HG03045 (cell line): ENCODE data around the gene TUBB4B.
"Not testable (repeated sequence)": the region's sequence is repeated elsewhere in the genome, so short reads cannot be mapped to it uniquely, and the experiment has no call there.

Experiments
- ATAC-seq: cut with Tn5 transposase; IDR thresholded peaks from one replicate; pipeline ENCODE4 v1.9.1; 2021; ENCODE audit warnings: mild to moderate bottlenecking, moderate library complexity; ENCODE audit not compliant: unreplicated experiment

The TUBB4B gene

DNA sequence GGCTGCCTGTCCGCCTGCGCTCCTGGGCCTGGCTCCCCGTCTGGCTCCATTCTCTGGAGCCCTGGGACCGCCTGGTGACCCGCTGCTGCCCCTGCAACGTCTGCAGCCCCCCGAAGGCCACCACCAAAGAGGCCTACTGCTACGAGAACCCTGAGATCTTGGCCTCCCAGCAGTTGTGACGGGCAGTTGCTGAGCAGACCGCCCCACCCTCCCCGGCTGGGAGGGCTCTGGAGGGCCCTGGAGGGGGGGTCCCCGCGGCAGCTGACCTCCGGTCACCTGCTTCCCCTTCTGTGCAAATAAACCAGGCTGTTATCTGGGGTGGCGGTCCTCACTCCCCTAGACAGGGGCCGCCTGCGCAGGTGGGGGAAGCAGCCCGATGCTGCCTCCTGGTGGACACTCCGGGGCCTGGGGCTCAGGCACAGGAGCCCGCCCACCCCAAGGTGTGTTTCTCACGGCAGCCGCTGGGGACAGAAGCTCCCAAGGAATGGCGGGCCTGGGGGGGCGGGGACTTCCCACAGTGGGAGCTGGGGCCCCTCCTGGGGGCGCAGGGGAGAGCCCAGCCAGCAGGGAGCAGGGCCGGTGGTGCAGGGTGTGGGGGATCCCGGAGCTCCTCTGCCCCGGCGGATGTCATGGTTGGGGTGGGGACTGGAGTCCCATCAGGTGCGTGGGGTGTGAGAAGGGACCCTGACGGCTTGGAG, 4.7 kb upstream of the TUBB4B start:
- ATAC-seq, result no peak

DNA sequence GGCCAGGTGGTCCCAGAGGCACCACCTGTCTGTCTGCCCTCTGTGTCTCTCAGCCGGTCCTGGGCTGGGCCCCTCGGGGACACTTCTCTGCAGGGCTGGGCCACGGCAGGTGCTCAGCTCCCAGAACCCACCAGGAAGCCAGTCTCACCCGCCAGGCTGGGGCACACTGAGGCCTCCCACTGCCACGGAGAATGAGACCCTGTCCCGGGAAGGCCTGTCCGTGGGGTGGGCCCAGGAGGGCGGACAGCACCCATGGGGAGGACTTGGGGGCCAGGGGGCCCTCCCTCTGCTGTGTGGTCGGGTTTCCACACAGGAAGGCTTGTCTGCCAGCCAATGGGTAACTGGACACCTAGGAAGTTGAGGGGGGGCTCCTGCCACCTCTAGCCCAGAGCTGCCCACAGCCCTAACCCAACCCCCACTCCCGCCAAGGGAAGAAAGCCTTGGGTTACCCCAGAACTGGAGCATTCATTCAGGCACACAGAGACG, 4.1 kb upstream of the TUBB4B start:
- ATAC-seq, result no peak

DNA sequence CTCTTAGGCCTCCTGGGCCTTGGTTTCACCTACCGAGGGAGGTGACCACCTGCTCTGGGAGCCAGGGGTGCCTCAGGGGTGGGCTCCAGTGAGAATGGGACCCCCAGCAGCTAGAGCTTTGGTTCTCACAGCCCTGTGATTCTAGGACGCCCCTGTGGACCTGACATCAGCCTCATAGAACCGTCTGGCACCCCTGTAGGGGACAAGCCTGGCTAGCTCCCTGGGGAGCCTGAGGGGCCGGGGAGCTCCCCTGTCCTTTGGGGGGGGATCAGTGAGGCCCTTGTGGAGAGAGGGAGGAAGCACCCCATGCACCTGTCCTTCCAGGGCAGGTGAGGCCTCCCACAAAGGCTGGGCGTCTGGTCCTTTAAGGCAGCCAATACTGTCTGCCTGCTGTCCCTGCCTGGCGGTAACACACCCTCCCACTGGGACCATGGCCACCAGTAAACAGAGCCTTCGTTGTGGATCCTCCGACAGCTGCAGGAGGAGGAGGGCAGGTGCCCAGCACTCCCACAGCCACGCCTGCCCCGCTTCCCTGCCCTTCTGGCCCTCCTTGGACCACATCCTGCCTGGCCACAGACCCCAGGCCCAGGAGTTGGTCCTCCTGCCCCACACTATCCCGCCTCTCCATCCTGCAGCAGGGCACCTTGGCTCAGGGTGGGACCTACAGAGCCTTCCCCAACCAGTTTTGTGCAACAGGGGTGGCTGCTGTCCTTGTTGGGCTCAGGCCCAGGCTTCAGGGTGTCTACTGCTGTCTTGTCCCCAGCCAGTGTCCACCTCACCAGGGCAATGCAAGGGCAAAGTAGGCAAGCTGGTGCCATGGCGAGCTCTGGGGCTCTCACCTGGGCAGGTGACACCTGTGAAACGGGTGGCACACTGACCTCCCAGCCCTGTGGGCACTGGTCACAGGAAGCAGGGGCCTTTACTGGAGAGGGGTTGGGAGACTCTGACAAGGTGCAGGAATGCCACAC, 3.0 kb upstream of the TUBB4B start:
- ATAC-seq, result no peak

DNA sequence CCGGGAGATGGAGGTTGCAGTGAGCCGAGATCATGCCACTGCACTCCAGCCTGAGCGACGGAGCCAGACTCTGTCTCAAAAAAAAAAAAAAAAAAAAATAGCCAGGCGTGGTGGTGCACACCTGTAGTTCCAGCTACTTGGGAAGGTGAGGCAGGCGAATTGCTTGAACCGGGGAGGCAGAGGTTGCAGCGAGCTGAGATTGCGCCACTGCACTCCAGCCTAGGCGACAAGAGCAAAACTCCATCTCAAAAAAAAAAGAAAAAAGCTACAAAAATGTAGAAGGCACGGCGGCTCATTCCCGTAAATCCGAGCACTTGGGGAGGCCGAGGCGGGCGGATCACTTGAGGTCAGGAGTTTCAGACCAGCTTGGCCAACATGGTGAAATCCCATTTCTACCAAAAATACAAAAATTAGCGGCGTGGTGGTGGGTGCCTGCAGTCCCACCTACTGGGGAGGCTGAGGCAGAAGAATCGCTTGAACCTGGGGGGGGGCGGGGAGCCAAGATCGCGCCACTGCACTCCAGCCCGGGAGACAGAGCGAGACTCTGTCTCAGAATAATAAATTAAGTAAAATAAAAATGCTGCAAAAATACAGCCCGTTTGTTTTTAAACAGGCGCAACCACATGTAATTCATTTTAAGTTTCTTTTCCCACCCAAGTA, 1.4 kb upstream of the TUBB4B start:
- ATAC-seq, result not testable (repeated sequence)

DNA sequence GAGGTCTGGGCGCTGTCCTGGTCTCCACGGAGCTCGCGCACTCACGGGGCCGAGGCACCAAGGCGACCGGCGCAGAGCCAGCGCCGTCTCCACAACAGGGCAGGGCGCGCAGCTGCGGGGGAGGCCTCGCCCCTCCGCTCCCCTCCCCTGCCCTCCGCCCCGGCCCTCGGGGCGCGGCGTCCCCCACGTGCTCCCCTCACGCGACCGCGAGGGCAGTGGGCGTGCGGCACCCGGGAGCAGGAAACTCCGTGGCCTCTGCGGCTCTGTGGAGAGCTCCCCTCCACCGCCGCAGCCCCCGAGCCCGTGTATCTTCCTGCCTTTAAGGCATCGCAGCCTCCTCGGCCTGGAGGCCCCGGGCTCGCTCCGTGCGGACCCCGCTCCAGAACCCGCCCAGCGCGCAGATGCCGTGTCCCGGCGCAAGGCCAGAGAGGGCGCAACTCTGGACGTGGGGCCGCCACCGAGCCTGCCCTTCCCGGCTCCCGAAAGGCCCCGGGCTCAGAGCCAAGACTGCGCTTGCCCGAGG, 708 bp upstream of the TUBB4B start:
- ATAC-seq, result peak; percentile 15

DNA sequence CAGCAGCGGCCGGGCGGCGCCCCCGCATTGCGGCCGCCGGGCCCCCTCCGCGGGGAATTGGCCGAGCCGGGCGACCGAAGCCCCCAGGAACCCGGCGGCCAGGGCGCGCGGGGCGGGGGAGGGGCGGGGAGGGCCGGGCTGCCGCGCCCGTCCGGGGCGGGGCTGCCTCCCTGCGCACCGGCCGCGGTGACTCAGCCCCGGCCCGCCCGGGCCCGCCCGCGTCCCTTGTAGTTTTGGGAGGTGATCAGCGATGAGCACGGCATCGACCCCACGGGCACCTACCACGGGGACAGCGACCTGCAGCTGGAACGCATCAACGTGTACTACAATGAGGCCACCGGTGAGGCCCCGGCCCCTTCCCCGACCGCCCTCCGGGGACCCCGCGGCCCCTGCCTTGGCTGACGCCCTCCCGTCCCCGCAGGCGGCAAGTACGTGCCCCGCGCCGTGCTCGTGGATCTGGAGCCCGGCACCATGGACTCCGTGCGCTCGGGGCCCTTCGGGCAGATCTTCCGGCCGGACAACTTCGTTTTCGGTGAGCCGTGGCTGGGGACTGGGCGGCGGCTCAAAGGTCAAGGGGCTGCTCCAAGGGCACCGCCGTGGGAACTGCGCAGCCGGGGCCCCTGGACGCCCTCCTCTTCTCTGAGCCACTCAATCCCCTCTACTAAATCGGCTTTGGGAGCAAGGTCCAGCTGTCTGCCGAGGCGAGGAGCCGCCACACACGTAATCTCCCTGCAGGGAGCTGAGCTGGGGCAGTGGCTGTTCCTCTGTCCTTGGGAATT, 592 bp downstream of the TUBB4B start:
- peak; percentile 5 for ATAC-seq

DNA sequence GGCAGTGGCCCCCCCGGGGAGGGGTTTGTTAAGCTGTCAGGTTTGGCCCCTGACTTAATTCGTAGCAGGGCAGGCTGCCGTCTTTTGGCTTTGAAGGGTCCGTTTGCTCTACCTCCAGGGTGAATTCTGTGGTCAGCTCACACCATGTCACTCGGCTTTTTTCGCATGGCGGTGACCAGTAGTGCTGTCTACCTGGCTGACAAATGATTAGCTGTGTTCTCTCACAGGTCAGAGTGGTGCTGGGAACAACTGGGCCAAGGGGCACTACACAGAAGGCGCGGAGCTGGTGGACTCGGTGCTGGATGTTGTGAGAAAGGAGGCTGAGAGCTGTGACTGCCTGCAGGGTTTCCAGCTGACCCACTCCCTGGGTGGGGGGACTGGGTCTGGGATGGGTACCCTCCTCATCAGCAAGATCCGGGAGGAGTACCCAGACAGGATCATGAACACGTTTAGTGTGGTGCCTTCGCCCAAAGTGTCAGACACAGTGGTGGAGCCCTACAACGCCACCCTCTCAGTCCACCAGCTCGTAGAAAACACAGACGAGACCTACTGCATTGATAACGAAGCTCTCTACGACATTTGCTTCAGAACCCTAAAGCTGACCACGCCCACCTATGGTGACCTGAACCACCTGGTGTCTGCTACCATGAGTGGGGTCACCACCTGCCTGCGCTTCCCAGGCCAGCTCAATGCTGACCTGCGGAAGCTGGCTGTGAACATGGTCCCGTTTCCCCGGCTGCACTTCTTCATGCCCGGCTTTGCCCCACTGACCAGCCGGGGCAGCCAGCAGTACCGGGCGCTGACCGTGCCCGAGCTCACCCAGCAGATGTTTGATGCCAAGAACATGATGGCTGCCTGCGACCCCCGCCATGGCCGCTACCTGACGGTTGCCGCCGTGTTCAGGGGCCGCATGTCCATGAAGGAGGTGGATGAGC, 1.4 kb downstream of the TUBB4B start:
- no peak for ATAC-seq

DNA sequence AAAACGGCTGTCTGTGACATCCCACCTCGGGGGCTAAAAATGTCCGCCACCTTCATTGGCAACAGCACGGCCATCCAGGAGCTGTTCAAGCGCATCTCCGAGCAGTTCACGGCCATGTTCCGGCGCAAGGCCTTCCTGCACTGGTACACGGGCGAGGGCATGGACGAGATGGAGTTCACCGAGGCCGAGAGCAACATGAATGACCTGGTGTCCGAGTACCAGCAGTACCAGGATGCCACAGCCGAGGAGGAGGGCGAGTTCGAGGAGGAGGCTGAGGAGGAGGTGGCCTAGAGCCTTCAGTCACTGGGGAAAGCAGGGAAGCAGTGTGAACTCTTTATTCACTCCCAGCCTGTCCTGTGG, 2.2 kb downstream of the TUBB4B start:
- ATAC-seq, result not testable (repeated sequence)

DNA sequence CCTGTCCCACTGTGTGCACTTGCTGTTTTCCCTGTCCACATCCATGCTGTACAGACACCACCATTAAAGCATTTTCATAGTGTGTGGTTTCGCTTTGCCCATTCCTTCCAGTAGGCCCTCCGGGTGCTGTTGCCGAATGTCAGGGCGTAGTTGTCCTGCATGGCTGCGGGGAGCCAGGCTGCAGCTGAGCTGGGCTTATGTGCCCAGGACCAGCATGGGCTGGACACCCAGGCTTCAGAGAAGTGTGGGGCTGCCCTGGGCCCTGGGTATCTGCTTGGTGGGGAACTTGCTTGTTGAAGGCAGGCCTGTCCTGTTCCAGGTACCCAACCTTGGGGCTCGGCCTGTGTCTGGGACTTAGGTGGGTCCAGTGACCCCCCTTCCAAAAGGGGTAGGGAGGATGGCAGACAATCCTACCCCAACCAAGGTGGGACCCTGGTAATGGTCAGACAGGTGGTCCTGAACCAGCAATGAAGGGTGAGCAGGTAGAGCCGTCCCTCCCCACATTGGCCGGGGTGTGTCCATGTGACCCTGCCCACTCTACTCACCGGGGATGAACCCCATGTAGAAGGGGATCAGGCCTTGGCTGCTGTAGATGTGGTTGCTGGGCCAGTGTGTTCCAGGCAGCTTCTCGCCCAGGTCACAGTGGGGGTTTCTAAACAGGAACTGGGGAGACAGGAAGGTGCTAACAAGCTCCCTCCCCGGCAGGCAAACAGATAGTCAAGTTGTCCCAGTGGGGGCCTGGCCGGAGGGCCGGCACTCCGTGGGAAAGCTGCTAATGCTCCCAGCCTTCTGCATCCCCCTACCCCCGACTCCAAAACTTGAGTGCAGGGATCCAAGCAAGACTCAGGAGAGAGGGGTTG, 2.8 kb downstream of the TUBB4B start:
- ATAC-seq, result no peak

DNA sequence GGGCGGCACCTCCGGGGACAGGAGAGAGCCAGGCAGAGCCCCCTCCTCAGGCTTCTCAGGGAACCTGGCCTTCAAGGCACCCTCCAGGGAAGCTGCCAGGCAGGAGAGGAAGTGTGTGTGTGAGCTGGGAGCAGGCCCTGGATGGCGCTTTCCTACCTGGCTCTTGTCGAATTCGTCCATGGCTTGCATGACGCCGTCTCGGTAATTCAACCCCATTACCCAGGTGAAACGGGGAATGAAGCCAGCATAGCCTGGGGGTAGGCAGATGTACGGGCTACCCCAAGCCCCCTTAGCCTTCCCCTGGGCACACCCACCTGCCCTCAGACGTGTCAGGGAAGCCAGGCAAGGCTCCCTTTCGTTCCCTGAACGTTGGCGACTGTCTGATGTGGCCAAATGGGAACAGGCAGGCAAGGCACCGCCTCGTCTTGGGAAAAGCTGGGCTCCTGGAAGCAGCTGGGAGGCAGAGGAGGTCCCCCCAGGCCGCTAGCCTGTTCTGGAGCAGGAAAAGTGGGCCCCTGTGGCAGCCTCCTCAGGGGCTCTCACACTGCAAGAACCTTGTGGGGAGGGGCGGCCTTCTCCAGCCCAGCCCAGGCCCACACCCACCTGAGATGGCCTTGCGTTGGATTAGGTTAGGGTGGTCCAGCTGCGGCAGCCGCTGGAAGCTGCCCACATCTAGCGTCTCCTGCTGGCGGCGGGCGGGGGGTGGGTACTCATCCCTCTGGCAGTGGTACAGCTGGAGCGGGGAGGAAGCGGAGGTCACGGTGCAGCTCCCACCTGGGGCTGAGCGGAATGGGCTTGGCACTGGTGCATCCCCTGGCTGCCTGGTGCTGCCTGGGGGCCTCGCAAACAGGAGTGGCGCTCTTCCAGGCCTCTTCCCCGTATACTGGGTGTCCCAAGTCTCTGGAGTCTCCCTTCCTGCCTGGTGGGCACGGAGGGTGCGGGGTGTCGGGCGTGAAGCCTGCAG, 3.7 kb downstream of the TUBB4B start:
- no peak for ATAC-seq

DNA sequence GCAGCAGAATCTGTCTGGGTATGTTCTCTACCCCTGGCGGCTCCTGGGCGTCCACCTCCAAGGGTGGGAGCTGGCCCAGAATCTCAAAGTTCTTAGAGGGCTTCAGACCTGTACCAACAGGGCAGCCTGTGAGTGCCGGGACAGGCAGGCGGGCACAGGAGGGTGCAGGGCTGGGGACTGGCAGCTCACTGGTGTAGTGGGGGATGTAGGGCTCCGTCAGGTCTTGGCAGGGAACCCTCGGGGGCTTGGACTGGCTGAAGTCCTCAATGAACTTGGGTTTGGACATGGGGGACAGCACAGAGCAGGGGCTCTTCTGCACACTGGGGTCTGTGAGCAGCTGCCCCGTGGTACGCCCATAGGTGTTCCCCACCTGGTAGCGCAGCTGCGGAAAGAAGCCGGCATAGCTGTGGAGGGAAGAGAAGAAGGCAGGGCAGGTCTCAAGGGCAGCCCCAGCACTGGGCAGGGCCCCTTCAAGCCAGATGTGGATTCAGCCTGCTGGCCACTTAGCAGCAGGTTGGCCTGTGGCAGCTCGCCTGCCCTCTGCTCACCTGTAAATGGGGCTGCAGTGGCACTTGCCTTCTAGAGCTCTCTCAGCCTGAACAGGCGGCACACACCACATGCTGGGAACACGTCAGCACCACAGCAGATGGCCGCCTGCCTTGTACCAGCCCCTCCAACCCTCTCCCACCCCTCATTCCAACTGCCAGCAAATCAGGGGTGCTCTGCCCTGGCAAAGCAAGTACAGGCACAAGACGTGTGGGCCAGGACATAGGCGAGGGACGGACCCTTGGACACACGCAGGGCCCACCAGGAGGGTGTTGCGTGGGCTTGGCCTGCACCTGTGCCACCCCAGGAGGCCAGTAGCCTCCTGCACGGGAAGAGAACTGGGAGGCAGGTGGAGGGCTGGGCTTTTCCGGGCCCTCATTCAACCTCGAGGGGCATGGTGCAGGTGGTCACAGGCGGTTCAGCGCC, 4.6 kb downstream of the TUBB4B start:
- ATAC-seq, result no peak

DNA sequence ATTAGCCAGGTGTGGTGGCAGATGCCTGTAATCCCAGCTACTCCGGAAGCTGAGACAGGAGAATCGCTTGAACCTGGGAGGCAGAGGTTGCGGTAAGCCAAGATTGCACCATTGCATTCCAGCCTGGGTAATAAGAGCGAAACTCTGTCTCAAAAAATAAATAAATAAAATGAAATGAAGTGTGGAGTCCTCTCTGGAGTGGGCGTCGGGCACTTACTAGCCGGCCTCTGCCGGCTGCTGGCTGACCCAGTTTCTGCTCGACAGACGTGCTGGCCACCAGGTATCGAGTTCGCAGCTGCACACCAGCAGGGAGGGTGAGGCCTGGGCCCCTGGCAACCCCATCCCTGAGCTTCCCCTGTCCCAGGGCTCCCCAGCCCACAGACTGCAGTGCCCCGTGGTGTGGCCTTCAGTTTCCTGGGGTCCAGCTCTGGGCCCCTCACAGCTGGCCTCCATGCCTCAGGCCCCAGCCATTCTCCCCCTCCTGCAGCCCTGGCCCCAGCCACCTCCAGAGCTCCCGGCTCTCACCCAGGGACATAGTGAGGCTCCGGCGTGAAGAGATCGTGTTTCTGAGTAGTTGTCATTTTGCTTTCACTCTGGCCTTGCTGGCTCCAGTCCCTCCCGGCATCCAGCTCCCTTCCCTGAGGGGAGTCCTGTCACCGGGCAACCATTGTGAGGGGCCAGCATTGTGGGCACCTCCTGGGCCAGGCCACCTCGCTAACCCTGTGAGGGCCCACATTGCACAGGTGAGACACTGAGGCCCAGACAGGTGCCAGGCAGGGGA, 6.2 kb downstream of the TUBB4B start:
- ATAC-seq, result no peak

DNA sequence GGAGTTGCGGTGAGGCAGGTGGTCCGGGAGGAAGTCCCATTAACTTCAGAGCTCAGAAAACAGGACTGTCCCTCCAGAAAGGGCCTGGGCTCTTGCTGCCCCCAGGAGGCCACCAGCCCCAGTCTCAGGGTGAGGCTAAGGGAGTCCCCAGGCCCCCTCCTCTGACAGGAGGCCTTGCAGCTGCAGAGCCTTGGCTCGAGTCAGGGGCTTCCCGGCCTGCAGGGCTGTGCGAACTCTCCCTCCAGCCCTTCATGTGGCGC, 6.8 kb downstream of the TUBB4B start:
- ATAC-seq, result no peak

DNA sequence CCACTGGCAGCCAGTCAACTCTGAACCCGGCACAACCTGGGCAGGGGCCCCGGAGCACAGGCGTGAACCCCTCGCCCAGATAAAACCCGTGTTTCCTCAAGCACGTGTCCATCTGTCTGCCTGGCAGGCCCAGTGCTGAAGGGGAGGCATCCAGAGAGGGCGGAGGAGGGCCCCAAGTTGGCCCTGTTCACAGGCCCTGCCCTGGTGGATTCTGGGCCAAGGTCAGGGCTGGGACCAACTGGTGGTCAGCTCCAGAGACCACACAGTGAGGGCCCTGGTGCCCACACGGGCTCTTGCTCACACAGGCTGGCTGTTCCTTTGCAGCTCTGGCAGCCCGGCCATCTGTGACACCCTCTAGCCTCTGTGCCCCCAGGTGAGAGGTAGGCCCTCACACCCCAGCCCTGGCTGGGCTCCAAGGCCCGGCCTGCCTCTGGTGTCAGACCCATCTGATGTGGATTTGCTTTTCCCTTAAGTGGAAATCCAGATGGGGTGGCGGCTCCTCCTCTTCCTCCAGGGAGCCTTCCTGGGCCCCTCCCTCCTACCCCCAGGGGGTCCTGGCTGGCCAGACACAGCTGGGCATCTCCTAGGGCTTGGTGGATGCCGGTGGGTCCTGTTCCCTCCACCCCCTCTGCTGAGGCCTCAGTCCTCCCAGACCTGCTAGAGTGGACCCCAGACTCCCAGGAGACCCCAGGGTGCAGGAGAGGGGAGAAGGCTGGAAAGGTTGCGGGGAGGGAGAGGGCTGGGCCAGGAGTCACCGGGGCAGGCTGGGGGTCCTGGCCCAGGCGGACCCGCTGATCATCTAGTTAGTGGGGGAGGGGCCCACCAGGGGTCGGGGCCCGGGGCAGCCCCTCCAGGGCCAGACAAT, 9.5 kb downstream of the TUBB4B start:
- no peak for ATAC-seq

DNA sequence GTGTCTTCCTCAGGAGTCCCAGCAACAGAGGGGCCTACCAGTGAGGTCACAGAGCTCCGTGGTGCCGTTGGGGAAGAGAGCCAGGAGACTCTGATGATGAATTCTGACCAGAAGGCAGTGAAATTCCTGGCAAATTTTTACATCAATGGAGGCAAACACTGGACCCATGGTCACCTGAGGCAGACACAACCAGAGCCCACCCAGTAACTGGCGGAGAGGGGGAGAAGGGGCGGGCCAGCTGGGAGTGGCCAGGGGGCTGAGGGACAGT, 10.0 kb downstream of the TUBB4B start, which contains the start of gene STPG3:
Gene STPG3 (plus strand): TSS at position 93 of the 268 bp plus-strand sequence. CDS start 1 bp downstream, at position 94.
- no peak for ATAC-seq
